ENCODE data around the gene PPM1F.

The PPM1F gene, protein sequence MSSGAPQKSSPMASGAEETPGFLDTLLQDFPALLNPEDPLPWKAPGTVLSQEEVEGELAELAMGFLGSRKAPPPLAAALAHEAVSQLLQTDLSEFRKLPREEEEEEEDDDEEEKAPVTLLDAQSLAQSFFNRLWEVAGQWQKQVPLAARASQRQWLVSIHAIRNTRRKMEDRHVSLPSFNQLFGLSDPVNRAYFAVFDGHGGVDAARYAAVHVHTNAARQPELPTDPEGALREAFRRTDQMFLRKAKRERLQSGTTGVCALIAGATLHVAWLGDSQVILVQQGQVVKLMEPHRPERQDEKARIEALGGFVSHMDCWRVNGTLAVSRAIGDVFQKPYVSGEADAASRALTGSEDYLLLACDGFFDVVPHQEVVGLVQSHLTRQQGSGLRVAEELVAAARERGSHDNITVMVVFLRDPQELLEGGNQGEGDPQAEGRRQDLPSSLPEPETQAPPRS

DNA sequence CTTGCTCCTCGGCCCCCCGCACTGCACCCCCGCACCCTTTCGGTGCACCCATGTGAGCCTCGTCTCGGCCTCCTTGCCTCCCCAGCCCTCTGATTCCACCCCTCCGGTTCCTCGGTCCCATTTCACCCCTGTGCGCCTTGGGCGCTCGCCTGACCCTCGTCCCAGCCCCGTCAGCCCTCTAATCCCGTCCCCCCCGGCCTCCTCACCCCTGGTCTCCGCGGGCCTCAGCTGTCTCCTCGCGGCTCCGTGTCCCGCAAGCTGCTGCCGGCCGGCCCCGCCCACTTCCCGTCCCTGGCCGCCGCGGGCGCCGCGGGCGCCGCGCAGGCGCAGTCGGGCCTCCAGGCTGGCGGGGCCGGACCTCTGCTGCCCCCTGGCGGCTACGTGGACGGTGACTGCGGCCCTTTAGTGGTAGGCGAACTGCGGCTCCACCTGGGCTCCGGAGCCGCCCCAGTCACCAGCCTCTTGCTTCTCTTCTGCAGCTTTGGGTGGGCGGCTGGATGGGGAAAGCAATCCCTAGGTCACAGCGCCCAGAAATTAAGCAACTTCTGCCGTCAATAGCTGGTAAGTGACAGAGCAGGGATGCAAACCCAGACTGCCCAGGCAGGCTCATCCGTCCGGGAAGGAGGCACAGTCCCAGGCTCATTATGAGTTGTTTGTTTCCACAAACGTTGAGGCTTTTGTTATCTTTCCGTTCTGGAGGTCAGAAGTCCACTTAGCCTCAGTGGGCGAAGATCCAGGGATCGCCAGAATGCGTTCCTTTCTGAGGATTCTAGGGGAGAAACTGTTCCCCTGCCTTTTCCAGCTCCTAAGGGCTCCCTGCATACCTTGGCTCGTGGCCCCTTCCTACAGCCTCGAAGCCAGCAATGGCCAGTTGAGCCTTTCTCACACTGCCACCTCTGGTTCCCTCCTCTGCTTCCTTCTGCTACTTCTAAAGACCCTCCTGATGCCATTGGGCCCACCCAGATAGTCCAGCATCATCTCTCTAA is at the start of gene PPM1F:
PPM1F (minus strand) TSS at position 263 of the 986 bp plus-strand sequence. CDS start 6,800 bp downstream, outside the sequence.
- DNase-seq (ENCODE audit: low read depth, low spot score) = no peak
- peak within 1 kb of the TSS; percentile 23 for H3K27ac ChIP-seq

DNA sequence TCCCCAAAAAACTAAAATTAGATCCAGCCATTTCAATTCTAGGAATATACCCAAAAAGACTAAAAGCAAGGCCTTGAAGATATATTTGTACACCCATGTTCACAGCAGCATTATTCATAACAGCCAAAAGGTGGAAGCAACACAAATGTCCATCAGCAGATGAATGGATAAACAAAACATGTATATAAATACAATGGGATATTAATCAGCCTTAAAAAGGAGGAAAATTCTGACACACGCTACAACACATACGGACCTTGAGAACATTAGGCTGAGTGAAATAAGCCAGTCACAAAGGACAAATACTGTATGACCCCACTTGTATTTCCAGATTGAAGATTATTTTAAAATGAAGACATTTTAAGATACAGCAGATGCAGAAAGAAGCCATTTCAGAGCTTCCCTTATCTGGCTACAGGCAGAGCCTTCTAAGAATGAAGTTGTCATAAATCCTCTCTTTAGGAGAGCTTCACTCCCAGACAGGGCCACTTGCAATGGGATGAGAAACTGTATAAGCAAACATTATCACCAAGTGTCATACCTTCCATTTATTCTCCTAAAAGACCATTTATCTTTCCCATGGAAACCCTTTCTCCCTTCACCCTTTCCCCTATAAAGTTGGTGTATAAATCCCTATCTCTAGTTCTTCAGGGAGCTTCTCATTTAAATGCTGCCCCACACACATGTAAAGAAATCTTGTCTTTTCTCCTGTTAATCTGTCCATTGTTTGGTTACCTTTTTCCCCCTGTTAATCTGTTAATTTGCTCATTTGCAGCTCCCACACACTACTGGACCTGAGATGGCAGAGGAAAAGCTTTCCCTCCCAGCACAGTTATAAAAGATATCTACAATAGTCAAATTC is 49.2 kb upstream of the PPM1F start:
- no peak overlapping the region for H3K27ac ChIP-seq
- DNase-seq (ENCODE audit: low read depth, low spot score) = no peak

DNA sequence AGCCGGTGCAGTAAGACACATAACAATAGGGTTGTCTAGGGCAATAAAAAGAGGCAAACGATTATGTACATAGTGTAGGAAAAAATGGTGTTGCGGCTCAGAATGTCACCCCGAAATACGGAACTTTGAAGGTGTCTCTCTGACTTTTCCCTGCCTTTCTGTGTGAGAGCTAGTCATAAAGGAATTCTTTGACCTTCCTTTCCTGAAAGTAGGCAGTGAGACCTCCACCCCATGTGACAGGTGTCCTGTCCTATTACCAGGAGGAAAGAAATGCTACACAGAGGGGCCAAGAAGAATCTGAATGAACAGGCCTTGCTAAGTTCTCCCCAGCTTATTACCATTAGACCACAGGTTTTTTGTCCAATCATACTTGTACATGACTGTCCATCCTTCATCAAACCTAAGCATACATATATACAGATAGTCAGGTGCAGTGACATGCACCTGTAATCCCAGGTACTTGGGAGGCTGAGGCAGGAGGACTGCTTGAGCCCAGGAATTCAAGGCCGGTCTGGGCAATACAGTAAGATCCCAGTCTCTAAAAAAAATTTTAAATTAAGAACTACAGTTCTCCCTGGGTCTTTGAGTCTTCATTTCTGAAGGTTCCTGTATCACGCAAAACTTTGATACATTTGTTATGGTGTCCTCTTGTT is 46.1 kb upstream of the PPM1F start:
- DNase-seq (ENCODE audit: low read depth, low spot score) = no peak
- H3K27ac ChIP-seq = no peak overlapping the region

DNA sequence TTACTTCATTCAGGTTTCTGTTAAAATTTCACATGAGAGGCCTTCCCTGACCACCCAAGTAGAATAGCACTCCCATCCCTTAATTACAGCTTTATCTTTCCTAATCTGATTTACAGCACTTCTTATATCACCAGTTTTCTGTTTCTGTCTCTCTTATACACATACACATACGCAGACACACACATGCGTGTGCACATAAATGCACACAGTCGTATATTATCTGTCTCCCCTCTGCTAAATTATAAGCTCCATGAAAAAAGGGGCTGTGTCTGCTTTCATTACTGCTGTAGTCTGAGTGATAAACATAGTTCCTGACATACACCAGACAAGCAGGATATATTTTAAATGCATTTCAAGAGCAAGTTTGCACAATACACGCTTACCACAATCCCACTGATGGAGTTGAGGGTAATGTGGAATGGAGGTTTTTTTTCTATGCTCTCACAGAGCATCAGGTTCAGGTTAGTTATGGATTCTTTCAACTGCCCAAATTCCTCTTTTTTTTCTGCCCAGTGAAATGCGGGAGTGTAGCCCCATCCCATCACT is 43.6 kb upstream of the PPM1F start:
- H3K27ac ChIP-seq = no peak overlapping the region

DNA sequence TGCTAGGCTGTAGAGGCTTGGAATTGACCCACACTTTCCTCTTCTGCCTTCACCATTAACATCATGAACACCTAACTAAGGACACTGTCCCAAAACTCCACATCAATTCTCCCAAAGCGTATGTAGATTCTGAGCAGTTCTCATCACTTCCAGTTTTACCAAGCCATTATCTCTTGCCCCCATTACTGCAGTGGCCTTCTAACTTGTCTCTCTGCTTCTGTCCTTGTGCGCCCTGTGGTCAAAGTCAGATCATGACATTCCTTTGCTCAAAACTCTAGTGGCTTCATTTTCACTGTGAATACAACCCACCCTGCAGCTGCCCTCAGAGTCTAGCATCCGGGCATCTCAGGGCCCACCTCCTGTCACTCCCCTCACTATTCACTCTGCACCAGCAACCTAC is 43.0 kb upstream of the PPM1F start:
- DNase-seq (ENCODE audit: low read depth, low spot score) = no peak
- no peak overlapping the region for H3K27ac ChIP-seq

More for the DNA sequence above, 43.6 kb upstream of the PPM1F start:
- no peak for DNase-seq (ENCODE audit: low read depth, low spot score)

DNA sequence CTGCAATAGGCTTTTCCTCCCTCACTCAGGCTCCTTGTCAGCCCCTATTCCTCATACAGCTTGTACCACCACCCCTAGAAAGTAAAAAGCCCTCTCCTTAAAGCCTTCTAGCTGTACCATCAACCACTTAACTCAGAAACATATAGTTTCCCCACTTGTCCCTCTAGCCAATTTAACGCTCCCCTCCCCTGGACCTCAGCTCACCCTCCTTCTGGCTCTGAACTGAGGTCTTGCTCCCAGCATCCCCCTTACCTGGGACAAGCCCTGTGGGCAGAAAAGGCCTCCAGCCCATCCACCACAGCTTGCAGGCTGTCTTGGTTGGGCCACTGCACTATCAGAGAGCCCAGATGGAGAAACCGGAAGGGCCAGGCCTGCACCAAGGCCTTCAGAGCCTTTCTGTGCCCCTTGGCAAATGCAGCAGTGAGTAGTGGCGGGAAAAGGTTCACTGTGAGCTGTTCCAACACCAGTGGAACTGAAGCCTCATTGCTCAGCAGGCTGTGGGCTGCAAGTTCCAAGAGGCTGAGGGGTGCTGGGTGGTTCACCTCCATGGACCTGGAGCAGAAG is 42.3 kb upstream of the PPM1F start:
- DNase-seq (ENCODE audit: low read depth, low spot score) = no peak
- no peak overlapping the region for H3K27ac ChIP-seq

DNA sequence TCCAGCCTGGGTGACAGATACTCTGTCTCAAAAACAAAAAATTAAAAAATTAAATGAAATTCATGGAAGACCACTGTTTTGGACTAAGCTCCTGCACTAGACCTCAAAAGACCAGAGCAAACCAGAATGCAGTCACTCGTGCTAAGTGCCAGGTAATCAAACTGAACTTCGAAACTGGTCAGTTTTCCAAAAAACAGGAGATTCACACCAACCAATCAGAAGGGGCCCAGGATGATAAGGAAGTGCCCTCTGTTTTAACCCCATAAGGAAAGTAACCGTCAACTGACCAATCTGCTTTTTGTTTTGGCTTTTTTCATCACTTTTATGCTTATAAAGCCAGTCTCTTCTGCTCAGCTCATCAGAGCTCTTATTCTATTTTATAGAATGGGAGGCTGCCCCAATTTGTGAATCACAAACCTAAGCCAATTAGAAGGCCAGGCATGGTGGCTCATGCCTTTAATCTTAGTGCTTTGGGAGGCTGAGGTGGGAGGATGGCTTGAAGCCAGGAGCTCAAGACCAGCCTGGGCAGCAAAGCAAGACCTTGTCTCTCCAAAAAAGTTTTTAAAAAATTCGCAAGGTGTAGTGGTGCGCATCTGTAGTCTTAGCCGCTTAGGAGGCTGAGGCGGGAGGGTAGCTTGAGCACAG is 40.1 kb upstream of the PPM1F start:
- no peak overlapping the region for H3K27ac ChIP-seq
- DNase-seq (ENCODE audit: low read depth, low spot score) = no peak

DNA sequence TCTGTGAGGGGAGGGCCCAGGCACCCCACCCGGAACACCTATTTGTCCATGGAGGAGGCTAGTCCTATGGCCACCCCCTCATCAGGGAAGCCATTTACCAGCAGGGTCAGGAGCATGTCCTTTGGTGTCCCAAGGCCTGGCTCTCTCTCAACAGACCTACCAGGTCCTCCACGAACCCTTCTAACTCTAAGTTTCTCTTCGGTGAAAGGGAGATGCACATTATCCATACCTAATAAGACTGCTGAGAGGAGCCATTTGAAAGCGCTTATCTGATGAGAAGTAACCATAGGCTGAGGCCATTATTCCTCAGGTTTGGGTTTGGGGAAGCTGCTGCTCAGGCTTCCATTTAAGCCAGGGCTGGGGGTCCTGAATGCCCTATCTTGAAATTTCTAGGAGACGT is 39.1 kb upstream of the PPM1F start:
- no peak overlapping the region for H3K27ac ChIP-seq
- DNase-seq (ENCODE audit: low read depth, low spot score) = no peak

DNA sequence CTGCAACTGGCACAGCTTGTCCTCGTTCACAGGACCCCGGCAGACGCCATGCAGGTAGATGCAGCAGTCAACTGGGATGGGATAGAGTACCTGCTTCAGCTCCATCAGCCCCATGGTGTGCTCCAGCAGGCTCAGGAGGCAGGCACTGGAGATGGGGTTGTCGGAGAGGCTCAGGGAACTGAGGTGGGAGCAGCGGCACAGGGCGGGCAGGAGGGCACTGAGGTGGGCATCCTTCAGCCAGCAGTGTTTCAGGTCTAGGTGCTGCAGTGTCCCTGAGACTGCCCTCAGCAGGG is 38.6 kb upstream of the PPM1F start:
- no peak overlapping the region for H3K27ac ChIP-seq
- DNase-seq (ENCODE audit: low read depth, low spot score) = no peak

DNA sequence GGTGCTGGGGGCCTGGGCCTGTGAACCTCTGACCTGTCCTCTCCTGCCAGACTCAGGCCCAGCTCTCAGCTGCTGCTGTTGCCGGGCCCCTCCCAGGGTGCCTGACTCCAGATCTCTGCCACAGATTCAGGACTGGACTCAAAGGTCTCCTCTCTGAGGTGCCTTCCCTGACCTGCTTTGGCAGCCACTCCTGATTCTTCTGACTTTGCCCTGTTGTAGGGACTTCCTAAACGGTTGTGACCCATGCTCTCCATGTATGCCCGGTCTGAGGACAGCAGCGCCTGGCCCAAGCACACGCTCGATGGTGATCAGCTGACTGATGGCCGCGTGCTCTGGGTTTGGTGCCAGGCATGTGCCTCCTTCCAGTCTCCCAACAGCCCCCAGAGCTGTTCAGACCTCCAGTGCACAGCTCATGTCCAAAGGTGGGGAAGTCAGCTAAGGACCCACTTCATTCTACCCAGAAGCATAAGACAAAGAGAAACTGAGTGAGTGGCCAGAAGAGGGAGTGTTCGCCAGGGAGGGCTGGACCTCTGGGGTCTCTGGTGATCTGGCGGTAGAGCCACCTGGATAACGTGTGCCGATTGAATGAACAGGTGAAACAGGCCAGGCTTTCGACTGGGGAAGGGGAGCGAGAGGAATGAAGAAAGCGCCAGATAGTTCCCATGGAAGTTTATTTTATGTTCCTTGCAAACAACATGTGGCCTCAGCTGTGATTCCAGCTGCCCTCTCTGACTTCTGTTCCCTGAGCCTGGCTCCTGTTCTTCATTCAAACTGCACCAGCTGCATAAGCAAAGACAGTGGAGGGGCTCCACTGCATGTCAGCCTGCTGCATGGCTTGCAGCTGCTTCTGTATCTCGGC is 38.0 kb upstream of the PPM1F start:
- H3K27ac ChIP-seq = no peak overlapping the region
- no peak for DNase-seq (ENCODE audit: low read depth, low spot score)

DNA sequence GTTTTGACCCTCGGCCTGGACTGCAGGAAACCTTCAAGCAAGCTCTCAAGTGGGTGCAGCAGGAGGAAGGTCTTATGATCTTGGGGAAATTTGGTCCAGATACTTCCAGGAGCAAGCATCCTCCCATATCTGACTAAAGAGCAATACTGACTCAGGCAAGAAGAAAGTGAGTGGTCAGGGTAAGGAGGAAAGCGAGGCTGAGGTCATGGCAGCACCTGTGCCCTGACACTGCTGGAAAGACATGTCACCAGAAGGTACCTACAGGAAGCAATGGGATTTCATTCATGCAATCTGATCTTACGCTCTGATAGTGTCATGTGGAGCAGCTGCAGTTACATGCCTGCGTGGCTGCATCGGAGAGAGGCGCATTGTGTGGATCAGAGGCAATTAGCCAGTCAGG is 36.4 kb upstream of the PPM1F start:
- no peak overlapping the region for H3K27ac ChIP-seq
- DNase-seq (ENCODE audit: low read depth, low spot score) = no peak

DNA sequence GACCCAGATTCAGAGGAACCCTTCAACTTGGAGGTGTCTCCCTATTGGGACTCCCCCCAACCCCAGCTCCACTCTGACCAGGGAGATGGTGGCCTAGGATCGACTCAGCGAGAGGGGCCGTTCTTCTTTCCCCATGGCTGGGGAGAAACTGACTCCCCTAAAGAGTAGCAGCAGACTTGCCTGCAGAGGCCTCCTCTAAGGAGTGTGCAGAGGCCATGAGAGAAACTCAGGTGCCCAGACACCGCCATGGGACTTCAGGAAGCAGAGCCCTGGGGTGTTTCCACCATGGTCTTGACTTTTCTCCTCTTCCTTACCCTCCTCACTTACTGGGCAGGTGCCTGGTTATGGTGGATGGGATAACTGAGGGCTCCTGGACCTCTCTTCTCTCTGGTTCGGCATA is 32.6 kb upstream of the PPM1F start:
- DNase-seq (ENCODE audit: low read depth, low spot score) = no peak
- no peak overlapping the region for H3K27ac ChIP-seq

DNA sequence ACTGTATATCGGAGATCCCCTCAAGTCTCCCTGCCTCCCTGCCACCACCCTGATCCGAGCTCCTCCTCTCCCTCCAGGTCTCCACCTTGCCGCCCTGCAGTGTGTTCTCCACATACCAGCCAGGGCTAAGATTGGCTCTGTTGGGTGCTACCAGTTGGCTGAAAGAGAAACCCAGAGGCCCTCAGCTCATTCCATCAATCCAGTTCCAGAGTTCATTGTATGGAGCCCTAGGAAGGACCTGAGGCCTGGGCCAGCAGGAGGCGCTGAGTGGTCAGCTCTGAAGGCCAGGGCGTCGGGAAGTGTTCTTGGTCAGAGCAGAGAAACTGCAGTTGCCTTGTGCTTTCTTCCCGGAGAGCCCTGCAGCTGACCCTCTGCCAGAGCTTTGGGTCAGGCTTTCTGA is 32.1 kb upstream of the PPM1F start:
- no peak for DNase-seq (ENCODE audit: low read depth, low spot score)
- no peak overlapping the region for H3K27ac ChIP-seq

DNA sequence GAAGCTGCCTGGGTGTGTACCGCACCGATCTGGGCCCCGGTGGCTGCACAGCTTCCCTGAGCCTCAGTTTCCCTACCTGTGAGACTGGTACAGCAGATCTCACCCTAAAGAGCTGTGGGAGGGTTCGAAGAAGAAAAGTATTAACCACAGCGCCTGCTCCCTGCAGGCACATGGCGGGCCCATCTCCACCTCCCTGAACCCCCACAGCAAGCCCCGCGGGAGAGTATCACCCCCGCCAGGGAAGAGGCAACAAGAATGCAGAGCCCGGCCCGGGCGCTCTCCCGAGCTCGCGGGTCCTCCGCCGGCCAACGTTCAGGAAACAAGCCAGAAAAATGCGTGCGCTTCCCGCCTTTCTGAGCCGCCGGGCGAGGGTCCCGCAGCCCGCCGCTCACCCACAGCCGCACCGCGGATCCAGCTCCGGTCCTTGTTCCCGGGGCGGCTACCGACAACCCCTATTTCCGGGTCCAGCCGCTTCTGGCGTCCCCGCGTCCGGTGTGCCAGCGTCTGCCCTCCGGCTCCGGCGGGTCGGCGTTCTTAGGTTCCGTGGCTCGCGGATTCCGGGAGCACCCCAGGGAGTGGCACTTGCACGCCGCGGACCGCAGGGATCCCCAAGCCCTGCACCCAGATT is 29.8 kb upstream of the PPM1F start, which contains the start of gene TOP3B:
TOP3B (minus strand) TSS at position 450 of the 628 bp plus-strand sequence. CDS start 7,078 bp downstream, outside the sequence.
- H3K27ac ChIP-seq = peak within 1 kb of the TSS; percentile 26
- no peak for DNase-seq (ENCODE audit: low read depth, low spot score)

DNA sequence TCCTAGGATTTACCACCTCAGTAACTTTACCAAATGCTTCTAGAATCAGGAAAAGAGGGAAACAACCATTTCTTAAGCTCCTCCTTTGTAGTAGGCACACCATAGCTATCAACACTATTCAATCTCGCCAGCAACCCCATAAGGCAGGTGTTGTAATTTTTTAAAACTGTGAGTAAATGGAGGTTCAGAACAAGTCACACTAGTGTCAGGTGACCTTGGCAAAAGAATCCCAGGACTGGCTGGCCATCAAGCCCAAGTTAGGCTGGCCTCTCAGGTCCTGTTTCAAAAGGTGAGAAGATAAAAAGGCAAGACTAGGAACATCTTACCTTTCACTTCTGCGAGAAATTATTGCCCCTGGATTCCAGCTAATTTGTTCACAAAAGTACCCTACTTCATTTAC is 29.2 kb upstream of the PPM1F start:
- no peak for DNase-seq (ENCODE audit: low read depth, low spot score)
- H3K27ac ChIP-seq = peak overlapping the region; percentile 26

DNA sequence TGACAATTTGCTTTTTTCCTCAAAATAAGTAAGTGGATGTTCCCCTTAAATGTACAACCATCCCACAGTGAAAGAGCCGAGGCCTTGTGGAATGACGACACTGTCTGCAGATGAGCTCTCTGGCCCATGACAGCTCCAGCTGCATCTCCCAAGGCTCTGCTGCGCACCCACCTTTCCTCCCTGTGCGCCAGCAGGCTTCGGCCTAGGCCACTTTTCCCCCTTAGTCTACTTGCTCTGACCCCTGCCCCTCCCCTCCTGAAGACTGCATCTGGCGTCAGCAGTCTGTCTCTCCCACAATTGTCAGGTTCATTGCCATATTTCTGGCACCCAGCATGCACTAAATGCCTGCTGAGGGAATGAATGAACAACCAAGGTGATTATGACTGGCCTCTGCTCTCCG is 27.9 kb upstream of the PPM1F start:
- no peak for DNase-seq (ENCODE audit: low read depth, low spot score)
- H3K27ac ChIP-seq = no peak overlapping the region
